Naive thymus-derived CD4-positive, alpha-beta T cell (primary cell): ENCODE results near the gene NAIF1. TPM values are rescaled to one million over a fixed set of nuclear protein-coding genes. Genes with fewer than 3 reads are reported as not detected.
"Not testable (repeated sequence)": the region's sequence is repeated elsewhere in the genome, so short reads cannot be mapped to it uniquely, and the experiment has no call there.

ENCODE experiments used
- ATAC-seq: fragments of 150-1000 bp; cut with Tn5 transposase; 2 replicates; pipeline ENCODE4 v1.10.0; 2021; ENCODE audit warnings: mild to moderate bottlenecking, moderate library complexity
- CTCF ChIA-PET: fragments of 350-600 bp; sonication (Branson Sonifier 250); formaldehyde crosslinking; loops from one replicate; lab custom pipeline; 2021; ENCODE audit warnings: antibody characterized with exemption; lab: Charles Lee
- POLR2A ChIA-PET: fragments of 350-600 bp; sonication (Branson Sonifier 250); formaldehyde crosslinking; loops from one replicate; lab custom pipeline; 2021; ENCODE audit warnings: antibody characterized with exemption, inconsistent platforms; lab: Charles Lee
- DNase-seq, 9 donors: peaks; one replicate each; pipeline versions ENCODE4 v3.0.0 to v3.0.0-alpha.2; 2020 to 2022; ENCODE audit warnings: mixed read lengths in 1 of 9
- H3K27ac ChIP-seq: one replicate; pipeline ENCODE4 v1.7.0; 2013; ENCODE audit warnings: mild to moderate bottlenecking, low read depth, low read length, moderate library complexity
- H3K27me3 ChIP-seq, 2 donors: one replicate each; pipeline ENCODE4 v1.7.0; 2013; ENCODE audit warnings: low read length in 2 of 2, mild to moderate bottlenecking in 2 of 2, moderate library complexity in 2 of 2; ENCODE audit not compliant: control insufficient read depth in 2 of 2, insufficient read depth in 2 of 2
- H3K36me3 ChIP-seq, 3 experiments: 1 replicate in 2 of 3; 2 replicates in 1 of 3; pipeline ENCODE4 v1.7.0; 2013; ENCODE audit warnings: low read length in 3 of 3, mild to moderate bottlenecking in 3 of 3, moderate library complexity in 1 of 3; ENCODE audit not compliant: insufficient read depth in 3 of 3, control insufficient read depth in 2 of 3
- H3K4me1 ChIP-seq, 2 donors: one replicate each; pipeline ENCODE4 v1.7.0; 2013; ENCODE audit warnings: low read length in 2 of 2, mild to moderate bottlenecking in 2 of 2, moderate library complexity in 1 of 2; ENCODE audit not compliant: control insufficient read depth in 2 of 2, insufficient read depth in 2 of 2
- H3K4me3 ChIP-seq: 2 replicates; pipeline ENCODE4 v1.7.0; 2013; ENCODE audit warnings: mild to moderate bottlenecking, low read length
- H3K9me3 ChIP-seq, 3 experiments: 1 replicate in 2 of 3; 2 replicates in 1 of 3; pipeline ENCODE4 v1.7.0; 2013; ENCODE audit warnings: low read length in 3 of 3; ENCODE audit not compliant: control insufficient read depth in 2 of 3
- H3K27ac Mint-ChIP-seq, 9 donors: one replicate each; pipeline ENCODE4 v1.8.0; 2020 to 2022; ENCODE audit warnings: mixed read lengths in 9 of 9, mild to moderate bottlenecking in 8 of 9, moderate library complexity in 5 of 9, inconsistent platforms in 2 of 9
- H3K27me3 Mint-ChIP-seq, 5 donors: one replicate each; pipeline ENCODE4 v1.8.0; 2021 to 2022; ENCODE audit warnings: mixed read lengths in 5 of 5, mild to moderate bottlenecking in 1 of 5
- H3K36me3 Mint-ChIP-seq, 5 donors: one replicate each; pipeline ENCODE4 v1.8.0; 2020 to 2022; ENCODE audit warnings: mixed read lengths in 5 of 5, mild to moderate bottlenecking in 3 of 5, inconsistent platforms in 1 of 5
- H3K4me1 Mint-ChIP-seq, 7 donors: one replicate each; pipeline ENCODE4 v1.8.0; 2020 to 2022; ENCODE audit warnings: mixed read lengths in 7 of 7, mild to moderate bottlenecking in 3 of 7, inconsistent platforms in 1 of 7
- H3K4me3 Mint-ChIP-seq, 10 donors: one replicate each; pipeline ENCODE4 v1.8.0; 2020 to 2022; ENCODE audit warnings: mild to moderate bottlenecking in 10 of 10, mixed read lengths in 10 of 10, moderate library complexity in 6 of 10, inconsistent platforms in 2 of 10
- H3K9me3 Mint-ChIP-seq, 11 donors: one replicate each; pipeline ENCODE4 v1.8.0; 2020 to 2022; ENCODE audit warnings: mixed read lengths in 11 of 11, mild to moderate bottlenecking in 4 of 11, inconsistent platforms in 1 of 11, moderate library complexity in 1 of 11
- intact Hi-C, 2 donors: fragments of 100-400 bp; cut with micrococcal nuclease; formaldehyde crosslinking; loops; one replicate each; pipeline ENCODE4 v1.15.1; 2023
- polyA plus RNA-seq, 2 donors: library from polyadenylated mRNA; unstranded; fragments of 300-500 nt; fragmentation: Illumina TruSeq; gene quantifications; one replicate each; pipeline ENCODE4 v1.2.3, GENCODE V29; 2021
- total RNA-seq, 6 experiments: library from RNA in 5 of 6; stranded (reverse) in 5 of 6; gene quantifications; 1 replicate in 5 of 6; 2 replicates in 1 of 6; pipeline ENCODE4 v1.2.3 and lab custom pipeline; 2021 to 2026

NAIF1 gene
- total and polyA plus RNA-seq, 7 experiments from 2014 or later = 8.6 to 14.8 (median 11.8) TPM

DNA sequence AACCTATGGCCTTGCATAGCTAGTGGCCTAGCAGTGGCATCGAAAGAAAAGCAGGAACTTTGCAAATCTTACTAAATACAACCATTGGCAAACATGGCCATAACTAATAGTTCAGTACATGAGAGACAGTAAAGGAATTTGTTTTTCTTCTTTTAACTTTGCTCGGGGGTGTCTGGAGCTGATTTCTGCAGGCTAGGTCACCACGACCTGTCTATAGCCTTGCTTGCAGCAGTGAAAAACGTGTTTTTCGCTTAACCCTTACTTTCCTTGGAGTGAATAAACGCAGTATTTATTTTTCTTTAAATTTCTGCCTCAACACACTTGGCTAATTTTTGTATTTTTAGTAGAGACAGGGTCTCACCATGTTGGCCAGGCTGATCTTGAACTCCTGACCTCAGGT, 19.9 kb downstream of the NAIF1 start:
- Mint-ChIP-seq H3K36me3 (no peaks in the 10 kb centered on the region), H3K27ac (no peak overlapping the region), H3K4me3 (no peak overlapping the region), H3K9me3 (no peaks in the 10 kb centered on the region), H3K4me1 (peaks cover under 1 to 5% (median 3%) of the 10 kb centered on the region in 7 donors), H3K27me3 (peaks cover 0 to 13% (median 0%) of the 10 kb centered on the region in 5 donors)
- Histone ChIP-seq H3K27me3 (no peaks in the 10 kb centered on the region), H3K27ac (no peak overlapping the region), H3K4me3 (no peak overlapping the region), H3K9me3 (no peaks in the 10 kb centered on the region), H3K36me3 (no peaks in the 10 kb centered on the region), H3K4me1 (no peaks in the 10 kb centered on the region)
- intact Hi-C loops = no loop called here
- ATAC-seq (no peak), DNase-seq (no peak)
- ChIA-PET CTCF (interaction anchor here (1.0 to 1.3 kb wide), 3 partner anchors 11 to 104 kb away, joined by 3 to 4 read pairs (median 3); no protein-coding TSS in a partner anchor), POLR2A (no interaction called here)

DNA sequence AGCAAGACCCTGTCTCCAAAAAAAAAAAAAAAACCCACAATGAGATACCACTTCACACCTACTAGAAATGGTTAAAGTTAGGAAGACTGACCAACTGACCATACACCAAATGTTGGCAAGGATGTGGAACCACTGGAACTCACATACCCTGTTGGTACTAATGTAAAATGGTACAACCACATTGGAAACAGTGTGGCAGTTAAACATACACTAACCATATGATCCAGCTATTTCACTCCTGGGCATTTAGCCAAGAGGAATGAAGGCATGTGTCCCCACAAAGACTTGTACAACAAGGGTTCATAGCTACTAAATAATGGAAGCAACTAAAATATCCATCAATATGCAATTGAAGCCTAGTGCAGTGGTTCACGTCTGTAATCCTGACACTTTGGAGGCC, 21.3 kb downstream of the NAIF1 start:
- H3K9me3 Mint-ChIP-seq = no peaks in the 10 kb centered on the region
- H3K4me3 ChIP-seq = no peak overlapping the region
- ChIA-PET CTCF (interaction anchor here (0.7 to 0.8 kb wide), 4 partner anchors 10 to 62 kb away, joined by 3 to 4 read pairs (median 3); no protein-coding TSS in a partner anchor), POLR2A (interaction anchor here (0.5 to 0.7 kb wide), 2 partner anchors 24 to 28 kb away, joined by 3 read pairs; no protein-coding TSS in a partner anchor)
- no peak overlapping the region for H3K27ac Mint-ChIP-seq
- no peak for ATAC-seq
- H3K27ac ChIP-seq = no peak overlapping the region
- H3K27me3 Mint-ChIP-seq = peaks cover 0 to 21% (median 0%) of the 10 kb centered on the region in 5 donors
- H3K9me3 ChIP-seq = no peaks in the 10 kb centered on the region
- no peak for DNase-seq
- peaks cover 2 to 11% (median 4%) of the 10 kb centered on the region in 7 donors for H3K4me1 Mint-ChIP-seq
- intact Hi-C loops = no loop called here
- H3K27me3 ChIP-seq = no peaks in the 10 kb centered on the region
- no peaks in the 10 kb centered on the region for H3K4me1 ChIP-seq
- H3K36me3 Mint-ChIP-seq = no peaks in the 10 kb centered on the region
- no peak overlapping the region for H3K4me3 Mint-ChIP-seq
- H3K36me3 ChIP-seq = no peaks in the 10 kb centered on the region

DNA sequence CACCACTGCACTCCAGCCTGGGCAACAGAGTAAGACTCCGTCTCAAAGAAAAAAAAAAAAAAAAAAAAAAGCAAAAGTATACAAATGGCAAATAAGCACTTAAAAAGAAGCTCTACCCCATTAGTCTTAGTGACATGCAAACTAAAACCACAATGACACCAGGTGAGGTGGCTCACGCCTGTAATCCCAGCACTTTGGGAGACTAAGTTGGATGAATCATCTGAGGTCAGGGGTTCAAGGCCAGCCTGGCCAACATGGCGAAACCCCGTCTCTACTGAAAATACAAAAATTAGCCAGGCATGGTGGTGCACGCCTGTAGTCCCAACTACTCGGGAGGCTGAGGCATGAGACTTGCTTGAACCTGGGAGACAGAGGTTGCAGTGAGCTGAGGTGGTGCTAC, 21.7 kb downstream of the NAIF1 start:
- POLR2A ChIA-PET = interaction anchor here (0.5 kb wide), 1 partner anchor 29 kb away, joined by 3 read pairs; no protein-coding TSS in a partner anchor
- H3K27ac ChIP-seq, ATAC-seq, H3K9me3 Mint-ChIP-seq, H3K27me3 ChIP-seq, H3K36me3 ChIP-seq, H3K9me3 ChIP-seq, H3K27ac Mint-ChIP-seq, H3K36me3 Mint-ChIP-seq, H3K4me3 Mint-ChIP-seq, H3K4me1 ChIP-seq, intact Hi-C loops, DNase-seq, H3K4me3 ChIP-seq: not testable (repeated sequence)
- H3K4me1 Mint-ChIP-seq = peaks cover 2 to 11% (median 4%) of the 10 kb centered on the region in 7 donors
- H3K27me3 Mint-ChIP-seq = peaks cover 0 to 21% (median 0%) of the 10 kb centered on the region in 5 donors
- CTCF ChIA-PET = interaction anchor here (0.7 to 0.8 kb wide), 3 partner anchors 10 to 63 kb away, joined by 3 to 4 read pairs (median 3); no protein-coding TSS in a partner anchor

DNA sequence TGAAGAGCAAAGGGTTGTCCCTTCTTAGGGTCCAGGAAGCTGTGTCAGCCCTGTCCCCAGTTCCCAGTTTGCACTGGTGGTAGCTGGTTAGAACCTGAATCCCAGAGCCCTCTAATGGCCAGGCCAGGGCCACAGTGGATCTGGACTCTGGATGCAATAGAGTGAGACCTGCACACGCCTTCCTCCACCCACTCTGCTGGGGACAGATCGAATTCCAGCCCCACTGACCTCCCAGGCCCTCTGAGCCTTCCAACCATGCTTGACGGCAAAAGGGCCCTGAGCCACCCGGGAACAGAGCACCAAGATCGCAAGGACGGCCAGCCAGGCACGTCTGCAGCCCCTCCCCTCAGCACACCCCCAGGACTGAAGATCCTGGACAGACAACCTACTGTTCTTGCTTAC, 23.7 kb downstream of the NAIF1 start:
- ATAC-seq = no peak

DNA sequence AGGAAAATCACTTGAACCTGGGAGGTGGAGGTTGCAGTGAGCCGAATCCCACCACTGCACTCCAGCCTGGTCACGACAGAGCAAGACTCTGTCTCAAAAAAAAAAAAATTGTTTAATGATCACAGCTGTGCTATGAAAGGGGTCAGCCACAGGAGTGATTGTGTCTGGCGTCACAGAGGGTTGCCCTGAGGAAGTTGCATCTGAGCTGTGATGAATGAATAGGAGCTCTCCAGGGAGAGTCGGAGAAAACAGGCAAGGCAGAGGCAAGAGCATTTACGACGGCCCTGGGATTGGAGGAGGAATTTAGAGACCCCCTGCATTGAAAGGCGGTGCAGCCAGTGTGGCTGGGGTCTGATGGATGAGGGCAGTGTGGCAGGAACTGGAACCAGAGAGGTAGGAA, 25.1 kb downstream of the NAIF1 start:
- Mint-ChIP-seq H3K4me1 (peaks cover 0 to 6% (median 3%) of the 10 kb centered on the region in 7 donors), H3K36me3 (no peaks in the 10 kb centered on the region), H3K27me3 (peaks cover 0 to 17% (median 0%) of the 10 kb centered on the region in 5 donors), H3K9me3 (no peaks in the 10 kb centered on the region), H3K27ac (no peak overlapping the region), H3K4me3 (peak overlapping the region in 1 of 10 donors; percentile 13)
- H3K9me3 ChIP-seq = no peaks in the 10 kb centered on the region
- ChIA-PET CTCF (interaction anchor here (0.7 kb wide), 1 partner anchor 20 kb away, joined by 3 read pairs; no protein-coding TSS in a partner anchor), POLR2A (no interaction called here)
- H3K27me3 ChIP-seq = no peaks in the 10 kb centered on the region
- no peaks in the 10 kb centered on the region for H3K4me1 ChIP-seq
- H3K36me3 ChIP-seq = no peaks in the 10 kb centered on the region
- H3K27ac ChIP-seq = no peak overlapping the region
- ATAC-seq = no peak
- H3K4me3 ChIP-seq = no peak overlapping the region
- intact Hi-C loops = no loop called here
- no peak for DNase-seq

More for the DNA sequence above, 23.7 kb downstream of the NAIF1 start:
- Histone ChIP-seq H3K9me3 (no peaks in the 10 kb centered on the region), H3K4me3 (no peak overlapping the region), H3K36me3 (no peaks in the 10 kb centered on the region), H3K4me1 (no peaks in the 10 kb centered on the region), H3K27ac (no peak overlapping the region), H3K27me3 (no peaks in the 10 kb centered on the region)
- H3K36me3 Mint-ChIP-seq = no peaks in the 10 kb centered on the region
- H3K9me3 Mint-ChIP-seq = no peaks in the 10 kb centered on the region
- ChIA-PET CTCF (interaction anchor here (1.0 to 1.6 kb wide), 2 partner anchors 88 to 101 kb away, joined by 4 to 5 read pairs; no protein-coding TSS in a partner anchor), POLR2A (no interaction called here)
- intact Hi-C loops = no loop called here
- H3K27me3 Mint-ChIP-seq = peaks cover 0 to 17% (median 0%) of the 10 kb centered on the region in 5 donors
- no peak for DNase-seq
- no peak overlapping the region for H3K4me3 Mint-ChIP-seq
- peaks cover 0 to 6% (median 3%) of the 10 kb centered on the region in 7 donors for H3K4me1 Mint-ChIP-seq
- H3K27ac Mint-ChIP-seq = no peak overlapping the region

DNA sequence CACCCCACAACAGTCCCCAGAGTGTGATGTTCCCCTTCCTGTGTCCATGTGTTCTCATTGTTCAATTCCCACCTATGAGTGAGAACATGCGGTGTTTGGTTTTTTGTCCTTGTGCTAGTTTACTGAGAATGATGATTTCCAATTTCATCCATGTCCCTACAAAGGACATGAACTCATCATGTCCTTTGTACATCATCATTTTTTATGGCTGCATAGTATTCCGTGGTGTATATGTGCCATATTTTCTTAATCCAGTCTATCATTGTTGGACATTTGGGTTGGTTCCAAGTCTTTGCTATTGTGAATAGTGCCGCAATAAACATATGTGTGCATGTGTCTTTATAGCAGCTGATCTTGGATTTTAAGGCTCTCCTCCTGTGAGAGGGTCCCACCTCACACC, 26.3 kb downstream of the NAIF1 start:
- not testable (repeated sequence) for H3K9me3 ChIP-seq

More for the DNA sequence above, 26.3 kb downstream of the NAIF1 start:
- H3K27ac Mint-ChIP-seq, H3K4me3 ChIP-seq, H3K9me3 Mint-ChIP-seq, intact Hi-C loops, H3K4me1 Mint-ChIP-seq, H3K4me3 Mint-ChIP-seq, H3K4me1 ChIP-seq, H3K36me3 ChIP-seq, ATAC-seq, H3K27me3 ChIP-seq, H3K36me3 Mint-ChIP-seq, H3K27ac ChIP-seq, DNase-seq: not testable (repeated sequence)
- H3K27me3 Mint-ChIP-seq = peaks cover 0 to 14% (median 0%) of the 10 kb centered on the region in 5 donors
- ChIA-PET POLR2A (interaction anchor here (0.5 kb wide), 1 partner anchor 32 kb away, joined by 3 read pairs; no protein-coding TSS in a partner anchor), CTCF (interaction anchor here (1.2 to 1.5 kb wide), 3 partner anchors 31 to 99 kb away, joined by 3 to 4 read pairs (median 4); no protein-coding TSS in a partner anchor)
